HCT116 (cell line): ENCODE measurements around the gene PLCD1. TPM values are rescaled to one million over a fixed set of nuclear protein-coding genes. Genes with fewer than 3 reads are reported as not detected.

Experiments
- ATAC-seq: fragments of 200-7000 bp; cut with Tn5 transposase; 2 replicates; pipeline ENCODE4 v1.9.1; 2020; ENCODE audit warnings: mild to moderate bottlenecking, moderate library complexity
- BruUV-seq: library from RNA; stranded (reverse); fragments of 400-500 nt; replicated peaks from 2 replicates; lab custom pipeline; 2021; lab: Mats Ljungman, UMichigan
- CTCF ChIA-PET: fragments of 300-600 bp; sonication (Branson Sonifier 250); formaldehyde crosslinking; loops from one replicate; lab custom pipeline; 2021; ENCODE audit warnings: antibody characterized with exemption; lab: Charles Lee
- POLR2A ChIA-PET: fragments of 300-600, 350-600 bp; sonication (Branson Sonifier 250); formaldehyde crosslinking; loops from one replicate; lab custom pipeline; 2021; ENCODE audit warnings: antibody characterized with exemption; lab: Charles Lee
- RAD21 ChIA-PET, 2 experiments: fragments of 300-600 bp; sonication (Branson Sonifier 250); formaldehyde crosslinking; loops; one replicate each; lab custom pipeline; 2023; ENCODE audit warnings: low total read pairs in 2 of 2; ENCODE audit not compliant: uncharacterized antibody in 2 of 2, unreplicated experiment in 2 of 2, low non-redundant PET in 1 of 2; lab: Charles Lee
- DNase-seq: peaks from one replicate; pipeline ENCODE4 v3.0.0-alpha.2; 2010; ENCODE audit warnings: low read depth, low spot score
- H2AFZ ChIP-seq: fragments of 200-600 bp; shearing (Covaris generic), sonication (generic); 2 replicates; pipeline ENCODE4 v1.6.1; 2017; ENCODE audit warnings: low read depth, mixed run types, mixed read lengths, antibody characterized with exemption, low read length; ENCODE audit not compliant: poor library complexity, severe bottlenecking
- H3K27ac ChIP-seq: 2 replicates; pipeline ENCODE4 v1.5.1; 2012; ENCODE audit warnings: low read depth, low read length
- H3K27me3 ChIP-seq: fragments of 200-600 bp; sonication (generic); 2 replicates; pipeline ENCODE4 v1.6.1; 2016; ENCODE audit warnings: mixed run types, low read length, mixed read lengths; ENCODE audit not compliant: insufficient read depth
- H3K36me3 ChIP-seq, 2 experiments: fragments of 200-500 bp in 1 of 2; fragments of 200-600 bp in 1 of 2; sonication (Bioruptor generic) in 1 of 2; sonication (generic) in 1 of 2; 2 replicates each; pipeline versions ENCODE4 v1.5.1 to v1.6.1; 2014 to 2016; ENCODE audit warnings: low read length in 2 of 2, inconsistent platforms in 1 of 2, mixed read lengths in 1 of 2, mixed run types in 1 of 2; ENCODE audit not compliant: insufficient read depth in 2 of 2, control insufficient read depth in 1 of 2
- H3K4me1 ChIP-seq, 2 experiments: fragments of 200-600 bp in 1 of 2; sonication (generic) in 1 of 2; 2 replicates each; pipeline versions ENCODE4 v1.5.1 to v1.6.1; 2012 to 2017; ENCODE audit warnings: low read length in 2 of 2, inconsistent platforms in 1 of 2, mild to moderate bottlenecking in 1 of 2, mixed read lengths in 1 of 2, mixed run types in 1 of 2, moderate library complexity in 1 of 2; ENCODE audit not compliant: insufficient read depth in 2 of 2, control insufficient read depth in 1 of 2
- H3K4me2 ChIP-seq: fragments of 200-600 bp; sonication (generic); 2 replicates; pipeline ENCODE4 v1.6.1; 2017; ENCODE audit warnings: mixed run types, low read length, mixed read lengths
- H3K4me3 ChIP-seq, 2 experiments: fragments of 200-600 bp in 1 of 2; sonication (generic) in 1 of 2; replicated peaks in 1 of 2; 2 replicates each; pipeline ENCODE4 v1.5.1; 2011 to 2016; ENCODE audit warnings: low read length in 2 of 2, control low read depth in 1 of 2, low read depth in 1 of 2, mild to moderate bottlenecking in 1 of 2, mixed read lengths in 1 of 2, mixed run types in 1 of 2
- H3K79me2 ChIP-seq: fragments of 200-600 bp; sonication (generic); 2 replicates; pipeline ENCODE4 v1.6.1; 2017; ENCODE audit warnings: mild to moderate bottlenecking, mixed run types, low read length, moderate library complexity, mixed read lengths; ENCODE audit not compliant: insufficient read depth
- H3K9ac ChIP-seq: fragments of 200-600 bp; sonication (generic); 2 replicates; pipeline ENCODE4 v1.6.1; 2016; ENCODE audit warnings: low read length, mixed read lengths
- H3K9me2 ChIP-seq: fragments of 200-600 bp; sonication (generic), shearing (Covaris generic); 2 replicates; pipeline ENCODE4 v1.6.1; 2017; ENCODE audit warnings: mixed run types, mild to moderate bottlenecking, moderate library complexity; ENCODE audit not compliant: insufficient read depth
- H3K9me3 ChIP-seq, 2 experiments: fragments of 200-500 bp in 1 of 2; fragments of 200-600 bp in 1 of 2; sonication (Bioruptor generic) in 1 of 2; sonication (generic) in 1 of 2; 2 replicates each; pipeline ENCODE4 v1.6.1; 2014 to 2017; ENCODE audit warnings: low read length in 2 of 2, mixed read lengths in 2 of 2, inconsistent platforms in 1 of 2, low read depth in 1 of 2, mild to moderate bottlenecking in 1 of 2, mixed run types in 1 of 2, moderate library complexity in 1 of 2; ENCODE audit not compliant: control insufficient read depth in 1 of 2, insufficient read depth in 1 of 2
- H4K20me1 ChIP-seq: fragments of 200-600 bp; sonication (generic), shearing (Covaris generic); 2 replicates; pipeline ENCODE4 v1.6.1; 2017; ENCODE audit warnings: mixed run types, mild to moderate bottlenecking, moderate library complexity; ENCODE audit not compliant: insufficient read depth
- CBX3 ChIP-seq: IDR thresholded peaks from 2 replicates; pipeline ENCODE4 v1.6.1; 2012; ENCODE audit warnings: low read depth
- EGR1 ChIP-seq: IDR thresholded peaks from 2 replicates; pipeline ENCODE4 v1.6.1; 2012; ENCODE audit warnings: low read depth
- EZH2 ChIP-seq: fragments of 200-600 bp; sonication (generic); IDR thresholded peaks from 2 replicates; pipeline ENCODE4 v1.6.1; 2017; ENCODE audit warnings: antibody characterized with exemption, mixed run types
- POLR2A ChIP-seq: IDR thresholded peaks from 2 replicates; pipeline ENCODE4 v1.7.0; 2011; ENCODE audit warnings: borderline replicate concordance; ENCODE audit not compliant: insufficient read depth, insufficient read length; ENCODE audit errors: extremely low read depth
- POLR2AphosphoS5 ChIP-seq: IDR thresholded peaks from 2 replicates; pipeline ENCODE4 v1.6.1; 2011; ENCODE audit warnings: mild to moderate bottlenecking, low read depth, low read length, moderate library complexity
- SIN3A ChIP-seq: IDR thresholded peaks from 2 replicates; pipeline ENCODE4 v1.6.1; 2012; ENCODE audit warnings: low read depth
- SP1 ChIP-seq: IDR thresholded peaks from 2 replicates; pipeline ENCODE4 v1.6.1; 2012; ENCODE audit warnings: low read depth
- SRF ChIP-seq: IDR thresholded peaks from 2 replicates; pipeline ENCODE4 v1.6.1; 2012; ENCODE audit warnings: low read depth
- TCF7L2 ChIP-seq: IDR thresholded peaks from 2 replicates; pipeline ENCODE4 v1.7.0; 2011; ENCODE audit warnings: borderline replicate concordance, inconsistent platforms; ENCODE audit not compliant: insufficient read depth, insufficient read length; ENCODE audit errors: extremely low read depth
- ZFX ChIP-seq: fragments of 450-650 bp; IDR thresholded peaks from 2 replicates; pipeline ENCODE4 v1.6.1; 2017
- ZNF274 ChIP-seq: fragments of 200-500 bp; sonication (Bioruptor generic); IDR thresholded peaks from 2 replicates; pipeline ENCODE4 v1.6.1; 2014; ENCODE audit warnings: mild to moderate bottlenecking, low read depth, low read length, inconsistent platforms
- intact Hi-C: fragments of 100-400 bp; cut with micrococcal nuclease; formaldehyde crosslinking; loops from 2 replicates; pipeline ENCODE4 v1.10.0; 2022
- total RNA-seq: library from RNA; stranded (reverse); gene quantifications from one replicate; pipeline ENCODE4 v1.2.1, GENCODE V29; 2021; ENCODE audit not compliant: unreplicated experiment
- TF ChIP-seq, protein P1 (sequence below): IDR thresholded peaks from 2 replicates; pipeline ENCODE4 v1.6.1; 2012
- TF ChIP-seq, protein P2 (sequence below): IDR thresholded peaks from 2 replicates; pipeline ENCODE4 v1.6.1; 2012; ENCODE audit warnings: low read depth
- TF ChIP-seq, protein P3 (sequence below), 3 experiments: fragments of 200-600 bp in 1 of 3; sonication (generic) in 1 of 3; IDR thresholded peaks in 2 of 3; conservative IDR thresholded peaks in 1 of 3; 2 replicates each; pipeline ENCODE4 v1.5.1; 2012 to 2017; ENCODE audit warnings: low read depth in 2 of 3, low read length in 2 of 3, antibody characterized with exemption in 1 of 3, borderline replicate concordance in 1 of 3, control low read depth in 1 of 3, mild to moderate bottlenecking in 1 of 3, mixed read lengths in 1 of 3, mixed run types in 1 of 3, moderate library complexity in 1 of 3; ENCODE audit not compliant: insufficient read depth in 1 of 3
- TF ChIP-seq, protein P4 (sequence below): IDR thresholded peaks from 2 replicates; pipeline ENCODE4 v1.6.1; 2011; ENCODE audit warnings: mild to moderate bottlenecking, low read length, moderate library complexity; ENCODE audit not compliant: insufficient replicate concordance; ENCODE audit errors: extremely low read depth

The PLCD1 gene
- total RNA-seq, 1 experiment from 2014 or later: 15.9 TPM

DNA sequence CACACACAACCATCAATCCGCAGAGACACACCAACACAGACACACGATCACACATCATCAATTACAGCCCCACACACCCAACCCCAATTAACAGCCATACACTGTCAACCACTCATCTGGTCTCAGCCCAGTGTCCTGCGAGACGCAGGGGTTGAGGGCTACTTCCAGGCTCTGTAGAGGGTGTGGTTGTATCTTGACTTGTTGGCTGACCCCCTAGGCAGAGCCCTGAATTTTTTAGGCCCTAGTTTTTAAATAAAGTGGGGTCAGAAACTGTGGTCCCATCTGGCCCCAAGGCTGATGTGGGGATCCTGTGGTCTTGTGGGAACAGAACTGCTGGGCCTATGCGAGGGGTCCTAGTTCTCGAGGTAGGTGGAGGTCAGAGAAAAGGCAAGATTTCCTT lies 29.6 kb downstream of the PLCD1 start:
- POLR2A ChIA-PET: no interaction called here

More for the DNA sequence above, 29.6 kb downstream of the PLCD1 start:
- Histone ChIP-seq H3K4me2 (peak overlapping the region; percentile 72; the same call in 1 of the 2 replicates), H4K20me1 (no peaks in the 10 kb centered on the region), H3K4me3 (no peak overlapping the region), H2AFZ (no peak overlapping the region), H3K79me2 (no peaks in the 10 kb centered on the region), H3K27ac (no peak overlapping the region), H3K4me1 (peaks cover 11 to 41% of the 10 kb centered on the region in 2 experiments), H3K9me3 (no peaks in the 10 kb centered on the region), H3K9me2 (no peaks in the 10 kb centered on the region), H3K27me3 (no peaks in the 10 kb centered on the region), H3K36me3 (no peaks in the 10 kb centered on the region), H3K9ac (no peak overlapping the region)
- no peak for TF ChIP-seq SRF
- no peak for TF ChIP-seq POLR2A
- TF ChIP-seq ZFX: no peak
- no peak for TF ChIP-seq SP1
- TF ChIP-seq, protein P1, sequence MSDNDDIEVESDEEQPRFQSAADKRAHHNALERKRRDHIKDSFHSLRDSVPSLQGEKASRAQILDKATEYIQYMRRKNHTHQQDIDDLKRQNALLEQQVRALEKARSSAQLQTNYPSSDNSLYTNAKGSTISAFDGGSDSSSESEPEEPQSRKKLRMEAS: no peak
- no peak for TF ChIP-seq TCF7L2
- TF ChIP-seq ZNF274: no peak
- TF ChIP-seq, protein P2, sequence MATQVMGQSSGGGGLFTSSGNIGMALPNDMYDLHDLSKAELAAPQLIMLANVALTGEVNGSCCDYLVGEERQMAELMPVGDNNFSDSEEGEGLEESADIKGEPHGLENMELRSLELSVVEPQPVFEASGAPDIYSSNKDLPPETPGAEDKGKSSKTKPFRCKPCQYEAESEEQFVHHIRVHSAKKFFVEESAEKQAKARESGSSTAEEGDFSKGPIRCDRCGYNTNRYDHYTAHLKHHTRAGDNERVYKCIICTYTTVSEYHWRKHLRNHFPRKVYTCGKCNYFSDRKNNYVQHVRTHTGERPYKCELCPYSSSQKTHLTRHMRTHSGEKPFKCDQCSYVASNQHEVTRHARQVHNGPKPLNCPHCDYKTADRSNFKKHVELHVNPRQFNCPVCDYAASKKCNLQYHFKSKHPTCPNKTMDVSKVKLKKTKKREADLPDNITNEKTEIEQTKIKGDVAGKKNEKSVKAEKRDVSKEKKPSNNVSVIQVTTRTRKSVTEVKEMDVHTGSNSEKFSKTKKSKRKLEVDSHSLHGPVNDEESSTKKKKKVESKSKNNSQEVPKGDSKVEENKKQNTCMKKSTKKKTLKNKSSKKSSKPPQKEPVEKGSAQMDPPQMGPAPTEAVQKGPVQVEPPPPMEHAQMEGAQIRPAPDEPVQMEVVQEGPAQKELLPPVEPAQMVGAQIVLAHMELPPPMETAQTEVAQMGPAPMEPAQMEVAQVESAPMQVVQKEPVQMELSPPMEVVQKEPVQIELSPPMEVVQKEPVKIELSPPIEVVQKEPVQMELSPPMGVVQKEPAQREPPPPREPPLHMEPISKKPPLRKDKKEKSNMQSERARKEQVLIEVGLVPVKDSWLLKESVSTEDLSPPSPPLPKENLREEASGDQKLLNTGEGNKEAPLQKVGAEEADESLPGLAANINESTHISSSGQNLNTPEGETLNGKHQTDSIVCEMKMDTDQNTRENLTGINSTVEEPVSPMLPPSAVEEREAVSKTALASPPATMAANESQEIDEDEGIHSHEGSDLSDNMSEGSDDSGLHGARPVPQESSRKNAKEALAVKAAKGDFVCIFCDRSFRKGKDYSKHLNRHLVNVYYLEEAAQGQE: no peak
- no peak for TF ChIP-seq EGR1
- no peak for TF ChIP-seq POLR2AphosphoS5
- TF ChIP-seq CBX3: no peak
- TF ChIP-seq, protein P3, sequence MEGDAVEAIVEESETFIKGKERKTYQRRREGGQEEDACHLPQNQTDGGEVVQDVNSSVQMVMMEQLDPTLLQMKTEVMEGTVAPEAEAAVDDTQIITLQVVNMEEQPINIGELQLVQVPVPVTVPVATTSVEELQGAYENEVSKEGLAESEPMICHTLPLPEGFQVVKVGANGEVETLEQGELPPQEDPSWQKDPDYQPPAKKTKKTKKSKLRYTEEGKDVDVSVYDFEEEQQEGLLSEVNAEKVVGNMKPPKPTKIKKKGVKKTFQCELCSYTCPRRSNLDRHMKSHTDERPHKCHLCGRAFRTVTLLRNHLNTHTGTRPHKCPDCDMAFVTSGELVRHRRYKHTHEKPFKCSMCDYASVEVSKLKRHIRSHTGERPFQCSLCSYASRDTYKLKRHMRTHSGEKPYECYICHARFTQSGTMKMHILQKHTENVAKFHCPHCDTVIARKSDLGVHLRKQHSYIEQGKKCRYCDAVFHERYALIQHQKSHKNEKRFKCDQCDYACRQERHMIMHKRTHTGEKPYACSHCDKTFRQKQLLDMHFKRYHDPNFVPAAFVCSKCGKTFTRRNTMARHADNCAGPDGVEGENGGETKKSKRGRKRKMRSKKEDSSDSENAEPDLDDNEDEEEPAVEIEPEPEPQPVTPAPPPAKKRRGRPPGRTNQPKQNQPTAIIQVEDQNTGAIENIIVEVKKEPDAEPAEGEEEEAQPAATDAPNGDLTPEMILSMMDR (IDR thresholded peaks at IDR 0.05 in 2 of 3, conservative IDR thresholded peaks at IDR 0.05 in 1 of 3; ENCODE audit: borderline replicate concordance in 1 of 3, insufficient read depth in 1 of 3, low read depth in 2 of 3, low read length in 2 of 3): no peak
- TF ChIP-seq, protein P4, sequence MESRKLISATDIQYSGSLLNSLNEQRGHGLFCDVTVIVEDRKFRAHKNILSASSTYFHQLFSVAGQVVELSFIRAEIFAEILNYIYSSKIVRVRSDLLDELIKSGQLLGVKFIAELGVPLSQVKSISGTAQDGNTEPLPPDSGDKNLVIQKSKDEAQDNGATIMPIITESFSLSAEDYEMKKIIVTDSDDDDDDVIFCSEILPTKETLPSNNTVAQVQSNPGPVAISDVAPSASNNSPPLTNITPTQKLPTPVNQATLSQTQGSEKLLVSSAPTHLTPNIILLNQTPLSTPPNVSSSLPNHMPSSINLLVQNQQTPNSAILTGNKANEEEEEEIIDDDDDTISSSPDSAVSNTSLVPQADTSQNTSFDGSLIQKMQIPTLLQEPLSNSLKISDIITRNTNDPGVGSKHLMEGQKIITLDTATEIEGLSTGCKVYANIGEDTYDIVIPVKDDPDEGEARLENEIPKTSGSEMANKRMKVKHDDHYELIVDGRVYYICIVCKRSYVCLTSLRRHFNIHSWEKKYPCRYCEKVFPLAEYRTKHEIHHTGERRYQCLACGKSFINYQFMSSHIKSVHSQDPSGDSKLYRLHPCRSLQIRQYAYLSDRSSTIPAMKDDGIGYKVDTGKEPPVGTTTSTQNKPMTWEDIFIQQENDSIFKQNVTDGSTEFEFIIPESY: no peak
- no peak for TF ChIP-seq EZH2
- no peak for TF ChIP-seq SIN3A
- ChIA-PET RAD21 (no interaction called here), CTCF (no interaction called here)
- DNase-seq (no peak), ATAC-seq (no peak)
- no TSS peak for BruUV-seq
- intact Hi-C loops: no loop called here
